A549 (cell line): Measurements from ENCODE around the gene NAP1L4.

Experiments used
- EP300 ChIP-seq, 2 experiments: fragments of >200 bp; sonication (Bioruptor Twin); formaldehyde crosslinking; IDR thresholded peaks; 2 replicates in 1 of 2; 3 replicates in 1 of 2; pipeline ENCODE4 v1.6.1; 2016 to 2017
- HEYL ChIP-seq: fragments of 250-450 bp; sonication (Bioruptor Pico); IDR thresholded peaks from 2 replicates; pipeline ENCODE4 v1.8.0; 2021; ENCODE audit warnings: mild to moderate bottlenecking, moderate library complexity
- JUN ChIP-seq, 2 experiments: fragments of >200 bp; sonication (Bioruptor Twin); formaldehyde crosslinking; IDR thresholded peaks; 2 replicates in 1 of 2; 3 replicates in 1 of 2; pipeline ENCODE4 v1.6.1; 2016 to 2017
- JUNB ChIP-seq: fragments of >200 bp; sonication (Bioruptor Twin); formaldehyde crosslinking; IDR thresholded peaks from 2 replicates; pipeline ENCODE4 v1.6.1; 2016
- MYC ChIP-seq: IDR thresholded peaks from 2 replicates; pipeline ENCODE4 v1.6.1; 2012; ENCODE audit warnings: mild to moderate bottlenecking, inconsistent platforms, low read length, improper control_type of control experiment, borderline replicate concordance
- POLR2A ChIP-seq: IDR thresholded peaks from 2 replicates; pipeline ENCODE4 v1.6.1; 2012; ENCODE audit warnings: mild to moderate bottlenecking, low read length
- RAD21 ChIP-seq, 2 experiments: fragments of >200 bp in 1 of 2; sonication (Bioruptor Twin) in 1 of 2; formaldehyde crosslinking in 1 of 2; IDR thresholded peaks in 1 of 2; conservative IDR thresholded peaks in 1 of 2; 2 replicates in 1 of 2; 3 replicates in 1 of 2; pipeline ENCODE4 v1.6.1; 2012 to 2018; ENCODE audit warnings: inconsistent platforms in 1 of 2
- ZFP36 ChIP-seq: fragments of 450-650 bp; IDR thresholded peaks from 2 replicates; pipeline ENCODE4 v1.6.1; 2014; ENCODE audit warnings: borderline replicate concordance; ENCODE audit not compliant: partially characterized antibody
- TF ChIP-seq, protein P1 (sequence below): fragments of >200 bp; sonication (Bioruptor Twin); formaldehyde crosslinking; IDR thresholded peaks from 3 replicates; pipeline ENCODE4 v1.5.1; 2016
- TF ChIP-seq, protein P2 (sequence below): fragments of 450-650 bp; IDR thresholded peaks from 2 replicates; pipeline ENCODE4 v1.6.1; 2014; ENCODE audit warnings: antibody characterized with exemption

GRCh38 chr11:3030289-3031070, 38.4 kb upstream of the NAP1L4 start:
- TF ChIP-seq ZFP36 (no peak), JUNB (no peak), POLR2A (no peak), EP300 (IDR thresholded peaks at IDR 0.05) (no peak), JUN (IDR thresholded peaks at IDR 0.05) (no peak), RAD21 (conservative IDR thresholded peaks at IDR 0.05 in 1 of 2, IDR thresholded peaks at IDR 0.05 in 1 of 2) (no peak), HEYL (no peak), MYC (no peak)
- TF ChIP-seq, protein P1, sequence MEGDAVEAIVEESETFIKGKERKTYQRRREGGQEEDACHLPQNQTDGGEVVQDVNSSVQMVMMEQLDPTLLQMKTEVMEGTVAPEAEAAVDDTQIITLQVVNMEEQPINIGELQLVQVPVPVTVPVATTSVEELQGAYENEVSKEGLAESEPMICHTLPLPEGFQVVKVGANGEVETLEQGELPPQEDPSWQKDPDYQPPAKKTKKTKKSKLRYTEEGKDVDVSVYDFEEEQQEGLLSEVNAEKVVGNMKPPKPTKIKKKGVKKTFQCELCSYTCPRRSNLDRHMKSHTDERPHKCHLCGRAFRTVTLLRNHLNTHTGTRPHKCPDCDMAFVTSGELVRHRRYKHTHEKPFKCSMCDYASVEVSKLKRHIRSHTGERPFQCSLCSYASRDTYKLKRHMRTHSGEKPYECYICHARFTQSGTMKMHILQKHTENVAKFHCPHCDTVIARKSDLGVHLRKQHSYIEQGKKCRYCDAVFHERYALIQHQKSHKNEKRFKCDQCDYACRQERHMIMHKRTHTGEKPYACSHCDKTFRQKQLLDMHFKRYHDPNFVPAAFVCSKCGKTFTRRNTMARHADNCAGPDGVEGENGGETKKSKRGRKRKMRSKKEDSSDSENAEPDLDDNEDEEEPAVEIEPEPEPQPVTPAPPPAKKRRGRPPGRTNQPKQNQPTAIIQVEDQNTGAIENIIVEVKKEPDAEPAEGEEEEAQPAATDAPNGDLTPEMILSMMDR: no peak
- TF ChIP-seq, protein P2, sequence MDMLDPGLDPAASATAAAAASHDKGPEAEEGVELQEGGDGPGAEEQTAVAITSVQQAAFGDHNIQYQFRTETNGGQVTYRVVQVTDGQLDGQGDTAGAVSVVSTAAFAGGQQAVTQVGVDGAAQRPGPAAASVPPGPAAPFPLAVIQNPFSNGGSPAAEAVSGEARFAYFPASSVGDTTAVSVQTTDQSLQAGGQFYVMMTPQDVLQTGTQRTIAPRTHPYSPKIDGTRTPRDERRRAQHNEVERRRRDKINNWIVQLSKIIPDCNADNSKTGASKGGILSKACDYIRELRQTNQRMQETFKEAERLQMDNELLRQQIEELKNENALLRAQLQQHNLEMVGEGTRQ: no peak
